HG02623 (cell line): ENCODE measurements around the gene FADS2.
"Not testable (repeated sequence)": the region's sequence is repeated elsewhere in the genome, so short reads cannot be mapped to it uniquely, and the experiment has no call there.

ENCODE experiments used
- ATAC-seq: cut with Tn5 transposase; IDR thresholded peaks from one replicate; pipeline ENCODE4 v1.9.1; 2021; ENCODE audit warnings: moderate library complexity; ENCODE audit not compliant: unreplicated experiment

The FADS2 gene

DNA sequence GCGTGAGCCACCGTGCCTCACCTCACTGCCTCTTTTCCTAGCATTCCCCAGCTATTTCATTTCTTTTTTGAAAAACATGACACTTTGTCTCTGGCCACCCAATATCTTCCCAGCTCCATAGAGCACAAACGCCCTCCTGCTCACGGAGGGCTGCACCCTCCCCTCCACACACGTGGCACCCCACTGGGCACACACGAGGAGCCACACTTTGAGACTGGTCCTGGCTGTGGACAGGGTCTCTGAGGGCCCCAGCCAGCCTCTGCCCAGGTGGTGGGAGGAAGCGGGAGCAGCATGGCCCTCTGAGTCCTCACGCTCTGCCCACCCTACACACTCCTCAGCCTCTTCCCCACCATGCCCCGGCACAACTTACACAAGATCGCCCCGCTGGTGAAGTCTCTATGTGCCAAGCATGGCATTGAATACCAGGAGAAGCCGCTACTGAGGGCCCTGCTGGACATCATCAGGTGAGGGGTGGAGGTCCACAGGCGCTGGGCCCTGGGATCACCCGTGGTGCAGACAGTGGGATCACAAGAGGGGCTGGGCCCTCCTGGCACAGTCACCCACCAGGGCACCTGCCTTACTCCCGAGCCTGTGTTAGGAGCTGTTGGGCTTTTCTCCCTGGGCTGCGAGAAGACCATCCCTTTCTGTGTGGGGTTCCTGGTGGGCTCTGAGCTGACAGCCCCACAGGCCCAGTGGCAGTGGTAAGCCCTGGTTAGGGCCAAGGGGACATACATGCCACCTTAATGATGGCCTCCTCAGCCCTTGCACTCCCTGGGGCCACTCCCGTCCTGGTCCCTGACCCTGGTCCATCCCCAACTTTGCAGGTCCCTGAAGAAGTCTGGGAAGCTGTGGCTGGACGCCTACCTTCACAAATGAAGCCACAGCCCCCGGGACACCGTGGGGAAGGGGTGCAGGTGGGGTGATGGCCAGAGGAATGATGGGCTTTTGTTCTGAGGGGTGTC is 37.0 kb downstream of the FADS2 start:
- ATAC-seq, result no peak

DNA sequence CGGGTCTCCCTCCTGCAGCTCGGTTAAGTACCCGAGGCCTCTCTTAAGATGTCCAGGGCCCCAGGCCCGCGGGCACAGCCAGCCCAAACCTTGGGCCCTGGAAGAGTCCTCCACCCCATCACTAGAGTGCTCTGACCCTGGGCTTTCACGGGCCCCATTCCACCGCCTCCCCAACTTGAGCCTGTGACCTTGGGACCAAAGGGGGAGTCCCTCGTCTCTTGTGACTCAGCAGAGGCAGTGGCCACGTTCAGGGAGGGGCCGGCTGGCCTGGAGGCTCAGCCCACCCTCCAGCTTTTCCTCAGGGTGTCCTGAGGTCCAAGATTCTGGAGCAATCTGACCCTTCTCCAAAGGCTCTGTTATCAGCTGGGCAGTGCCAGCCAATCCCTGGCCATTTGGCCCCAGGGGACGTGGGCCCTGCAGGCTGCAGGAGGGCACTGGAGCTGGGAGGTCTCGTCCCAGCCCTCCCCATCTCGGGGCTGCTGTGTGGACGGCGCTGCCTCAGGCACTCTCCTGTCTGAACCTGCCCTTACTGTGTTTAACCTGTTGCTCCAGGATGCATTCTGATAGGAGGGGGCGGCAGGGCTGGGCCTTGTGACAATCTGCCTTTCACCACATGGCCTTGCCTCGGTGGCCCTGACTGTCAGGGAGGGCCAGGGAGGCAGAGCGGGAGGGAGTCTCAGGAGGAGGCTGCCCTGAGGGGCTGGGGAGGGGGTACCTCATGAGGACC is 38.3 kb downstream of the FADS2 start:
- no peak for ATAC-seq

DNA sequence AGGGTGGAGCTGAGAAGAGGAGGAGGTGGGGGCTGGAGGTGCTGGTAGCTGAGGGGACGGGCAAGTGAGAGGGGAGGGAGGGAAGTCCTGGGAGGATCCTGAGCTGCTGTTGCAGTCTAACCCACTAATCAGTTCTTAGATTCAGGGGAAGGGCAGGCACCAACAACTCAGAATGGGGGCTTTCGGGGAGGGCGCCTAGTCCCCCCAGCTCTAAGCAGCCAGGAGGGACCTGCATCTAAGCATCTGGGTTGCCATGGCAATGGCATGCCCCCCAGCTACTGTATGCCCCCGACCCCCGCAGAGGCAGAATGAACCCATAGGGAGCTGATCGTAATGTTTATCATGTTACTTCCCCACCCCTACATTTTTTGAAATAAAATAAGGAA is 38.9 kb downstream of the FADS2 start:
- ATAC-seq, result no peak

DNA sequence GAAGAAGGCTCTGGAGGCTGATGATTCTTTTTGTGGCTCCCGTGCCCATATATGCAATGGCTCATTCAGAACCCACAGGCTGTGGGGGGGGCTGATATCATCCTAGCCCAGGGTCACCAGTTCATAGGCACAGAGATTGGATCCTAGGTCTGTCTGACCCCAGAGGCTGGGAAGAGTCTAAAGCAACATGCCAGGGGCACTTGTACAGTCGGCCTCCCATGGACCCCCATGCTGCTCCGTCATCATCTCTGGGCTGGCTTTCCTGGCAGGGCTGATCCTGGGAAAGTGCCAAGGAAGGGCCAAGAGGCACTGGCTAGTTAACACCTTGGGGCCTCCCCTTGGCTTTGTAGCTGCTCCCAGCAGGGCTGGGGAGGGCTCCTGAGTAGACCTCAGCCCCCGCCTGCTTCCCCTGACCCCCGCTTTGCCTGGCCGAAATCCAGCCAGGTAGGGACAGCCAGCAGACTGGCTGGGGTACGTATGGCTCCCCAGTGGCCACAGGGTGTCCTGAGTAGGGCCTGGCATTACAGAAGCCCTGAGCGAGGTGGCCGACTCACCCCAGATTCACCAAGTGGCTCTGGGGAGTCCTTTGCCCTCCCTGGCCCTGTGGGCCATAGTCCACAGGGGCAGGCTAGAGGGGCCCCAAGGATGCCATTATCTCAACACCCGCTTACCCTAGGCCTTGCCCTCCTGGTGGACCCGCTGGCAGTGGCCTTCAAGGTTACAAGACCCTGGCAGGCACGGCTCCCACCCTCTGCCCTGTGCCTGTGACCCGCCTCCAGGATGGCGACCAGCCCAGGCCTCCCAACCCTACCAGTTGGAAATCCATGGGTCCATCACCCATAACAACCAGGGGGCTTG is 40.7 kb downstream of the FADS2 start:
- ATAC-seq, result no peak

DNA sequence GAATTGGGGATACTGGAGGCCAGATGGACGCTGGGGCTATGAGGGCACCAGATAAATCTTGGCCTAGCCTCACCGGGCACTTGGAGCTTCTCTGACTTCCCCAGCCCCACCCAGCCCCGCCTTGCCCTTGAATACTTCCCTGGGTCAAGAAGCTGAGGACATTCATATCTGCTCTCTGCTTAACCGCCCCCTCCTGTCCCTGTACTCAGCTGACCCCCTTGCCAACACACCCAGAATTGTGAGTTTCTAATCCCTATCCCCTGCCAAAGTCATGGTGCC is 41.3 kb downstream of the FADS2 start:
- ATAC-seq, result no peak

DNA sequence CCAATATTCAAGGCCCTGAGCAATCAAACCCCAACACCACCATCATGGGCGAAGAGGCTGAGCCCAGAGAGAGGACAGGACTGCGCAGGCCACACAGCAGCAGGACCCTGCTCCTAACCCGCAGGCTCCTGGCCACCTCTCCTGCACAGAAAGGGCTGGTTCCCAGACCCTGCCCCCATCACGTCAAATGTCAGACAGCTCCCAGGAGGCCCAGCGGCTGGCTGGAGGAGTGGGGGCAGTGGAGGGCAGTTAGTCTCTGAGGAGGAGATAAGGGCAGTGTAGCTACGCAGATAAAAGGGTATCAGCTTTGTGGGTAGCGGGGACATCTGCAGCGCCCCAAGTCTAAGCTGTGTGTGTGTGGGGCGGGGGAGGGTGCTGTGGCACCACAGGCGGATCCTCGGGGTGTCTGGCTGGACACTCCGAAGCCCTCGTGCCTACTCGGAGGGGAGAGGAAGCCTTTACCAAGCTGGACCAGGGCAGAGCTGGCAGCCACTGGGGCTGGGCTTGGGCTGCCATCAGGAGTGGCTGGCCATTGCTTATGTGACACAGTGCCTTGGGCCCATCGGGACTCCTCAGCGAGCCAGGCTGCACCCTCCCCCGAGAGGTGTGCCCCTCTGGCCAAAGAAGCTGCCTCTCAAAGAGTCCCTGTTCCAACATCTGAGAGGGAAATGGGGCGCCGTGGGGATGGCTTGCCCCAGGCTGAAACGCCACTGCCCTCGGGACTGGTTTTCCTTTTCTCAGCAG is 41.8 kb downstream of the FADS2 start:
- no peak for ATAC-seq

DNA sequence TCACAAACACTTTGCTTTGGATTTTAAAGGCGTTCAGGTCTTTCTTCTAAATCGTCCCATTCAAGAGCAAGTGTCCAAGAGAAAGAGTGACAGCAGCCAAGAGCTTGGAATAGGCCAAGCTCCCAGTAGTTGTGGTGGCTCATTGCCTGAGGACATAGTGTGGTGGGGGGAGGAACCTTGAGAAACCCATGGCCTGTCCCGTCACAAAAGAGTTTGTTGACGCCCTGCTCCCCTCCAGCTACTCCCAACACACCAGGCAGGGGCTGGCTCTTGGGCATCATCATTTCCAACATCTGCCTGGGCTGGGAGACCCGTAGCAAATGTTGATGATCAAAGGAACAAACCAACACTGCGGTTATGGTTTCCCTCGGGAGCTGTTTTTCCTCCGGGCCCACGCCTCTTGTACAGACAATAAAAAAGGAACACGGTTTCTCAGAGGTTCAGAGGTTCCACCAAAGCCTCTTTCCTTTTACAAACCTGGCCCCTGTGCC is 42.5 kb downstream of the FADS2 start:
- ATAC-seq, result no peak

DNA sequence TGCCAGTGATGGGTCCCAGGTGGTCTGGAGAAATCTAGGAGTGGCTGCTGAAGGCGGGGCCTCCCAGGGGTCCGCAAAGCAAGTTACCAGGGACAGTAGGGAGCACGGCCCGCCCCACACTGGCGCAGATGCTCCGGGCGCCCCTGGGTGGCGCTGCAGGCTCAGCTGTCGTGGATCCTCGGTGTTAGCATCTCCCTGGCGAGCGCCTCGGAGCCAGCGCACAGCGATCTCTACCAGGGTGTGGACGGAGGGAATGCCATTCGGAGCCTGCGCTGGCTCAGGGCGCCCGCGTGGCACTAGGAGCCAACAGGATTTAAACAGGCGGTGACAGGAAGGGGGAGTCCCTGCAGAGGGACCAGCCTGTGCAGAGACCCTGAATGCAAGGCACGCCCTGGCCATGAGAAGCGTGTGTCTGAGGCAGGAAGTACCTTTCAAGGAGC is 43.1 kb downstream of the FADS2 start:
- ATAC-seq, result no peak

DNA sequence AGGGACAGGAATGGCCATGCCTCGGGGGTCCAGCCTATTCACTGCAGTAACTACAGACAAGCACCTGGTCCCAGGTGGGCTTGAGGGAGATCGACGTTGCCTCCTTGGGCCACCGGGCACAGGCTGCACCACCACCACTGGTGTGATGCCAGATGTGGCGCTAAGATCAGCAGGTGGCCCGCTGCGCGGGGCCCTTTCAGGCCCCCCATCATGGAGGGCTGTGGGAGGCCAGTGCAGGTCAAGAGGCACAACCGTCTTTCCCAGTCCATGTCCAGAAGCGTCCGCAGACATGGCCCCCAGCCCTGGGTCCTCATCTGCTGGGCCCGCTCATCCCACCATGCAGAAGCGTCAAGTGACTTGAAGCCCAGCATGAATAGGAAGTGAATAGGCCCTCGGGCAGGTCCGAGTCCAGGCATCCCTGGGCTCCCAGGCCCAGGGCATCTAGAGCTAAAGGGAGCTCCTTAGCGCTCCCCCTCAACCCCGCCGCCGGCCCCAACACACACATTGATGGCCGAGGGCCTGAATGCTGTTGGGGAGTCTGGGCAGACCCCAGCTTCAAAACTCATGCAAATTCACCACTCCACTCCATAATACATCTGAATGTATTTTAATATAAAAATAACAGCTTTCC is 45.0 kb downstream of the FADS2 start:
- no peak for ATAC-seq

DNA sequence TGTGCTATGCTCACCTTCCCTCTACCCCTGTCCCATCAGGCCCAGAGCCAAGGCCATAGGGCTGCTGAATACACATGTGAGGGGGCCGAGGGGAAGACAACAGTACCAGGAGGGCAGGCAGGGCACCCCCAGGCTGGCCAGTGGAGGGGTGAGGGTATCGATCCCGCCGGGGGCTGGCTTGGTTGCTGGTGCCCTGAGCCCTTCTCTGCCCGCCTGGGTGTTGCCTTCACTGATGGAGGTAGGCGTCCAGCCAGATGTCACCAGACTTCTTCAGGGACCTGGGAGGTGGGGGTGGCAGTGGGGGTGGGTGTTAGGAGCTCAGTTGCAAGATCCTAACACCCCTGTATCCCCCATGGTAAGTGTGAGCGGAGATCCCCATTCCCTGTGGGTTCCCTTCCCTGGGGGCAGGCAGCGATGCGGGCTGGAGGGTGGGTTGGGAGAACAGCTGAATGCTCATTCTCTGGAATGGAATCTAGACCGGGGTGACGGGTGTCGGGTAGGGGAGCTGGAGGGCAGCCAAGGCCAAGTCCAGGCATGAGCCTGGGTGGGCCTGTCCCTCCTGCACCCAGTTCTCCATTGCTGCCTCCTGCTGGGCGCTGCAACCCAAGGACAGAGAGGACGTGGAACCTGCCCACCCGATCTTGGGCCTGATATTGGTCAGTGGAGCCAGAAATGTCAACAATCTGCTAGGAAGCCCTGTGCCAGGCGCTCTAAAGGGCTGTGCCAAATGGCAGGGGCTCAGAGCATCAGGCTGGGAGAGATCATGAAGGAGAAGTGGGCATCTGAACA is 45.7 kb downstream of the FADS2 start:
- ATAC-seq, result no peak

DNA sequence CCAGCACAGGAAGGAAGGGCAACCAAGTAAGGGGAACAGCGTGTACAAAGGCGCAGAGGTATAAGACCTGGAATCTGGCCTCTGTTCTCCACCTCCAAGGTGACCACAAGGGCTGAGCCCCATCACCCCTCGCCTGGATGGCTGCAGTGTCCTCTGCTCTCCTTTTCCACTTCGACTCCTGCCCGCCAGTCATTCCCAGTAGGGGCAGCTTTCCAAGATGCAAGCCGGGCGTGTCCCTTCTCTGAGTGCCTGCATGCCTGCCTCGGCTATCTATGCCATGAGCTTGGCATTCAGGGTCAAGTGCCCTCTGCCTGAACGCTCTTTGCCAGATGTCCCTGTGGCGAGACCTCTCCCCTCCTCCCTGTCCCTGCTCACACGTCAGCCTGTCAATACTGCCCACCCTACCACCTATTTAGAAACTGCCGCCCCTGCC is 46.3 kb downstream of the FADS2 start:
- no peak for ATAC-seq

DNA sequence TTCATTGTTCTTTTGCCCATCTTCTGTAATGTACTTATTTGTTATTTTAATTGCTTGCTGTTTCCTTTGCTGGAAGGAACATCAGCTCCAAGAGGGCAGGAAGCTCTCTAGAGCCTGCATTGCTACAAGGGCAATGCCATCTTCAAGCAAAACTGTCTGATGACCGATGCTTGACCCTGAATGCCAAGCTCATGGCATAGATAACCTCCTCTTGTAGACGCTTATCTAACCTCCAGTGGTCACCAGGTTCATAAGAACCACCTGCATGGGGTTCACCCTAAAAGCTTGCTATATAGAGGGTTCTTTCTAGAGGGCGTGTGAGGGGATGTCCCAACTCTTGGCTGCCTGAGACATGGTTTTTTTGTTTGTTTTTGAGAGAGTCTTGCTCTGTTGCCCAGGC is 46.8 kb downstream of the FADS2 start:
- ATAC-seq, result no peak

DNA sequence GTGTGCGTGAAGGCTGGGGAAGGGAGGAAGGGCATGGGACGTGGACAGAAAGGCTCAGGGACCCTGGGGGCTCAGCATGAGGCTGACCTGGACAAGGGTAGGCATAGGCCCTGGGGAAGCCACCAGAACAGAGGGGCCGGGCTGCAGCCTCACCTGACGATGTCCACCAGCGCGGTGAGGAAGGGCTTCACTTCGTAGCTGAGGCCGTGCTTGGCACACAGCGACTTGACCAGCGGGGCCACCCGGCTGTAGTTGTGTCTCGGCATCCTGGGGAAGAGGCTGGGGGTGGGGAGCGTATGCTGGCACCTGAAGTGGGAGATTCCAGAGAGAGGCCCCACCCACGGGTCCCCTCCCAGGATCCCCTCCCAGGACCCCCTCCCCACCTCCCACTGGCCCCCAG is 47.6 kb downstream of the FADS2 start:
- ATAC-seq, result no peak

DNA sequence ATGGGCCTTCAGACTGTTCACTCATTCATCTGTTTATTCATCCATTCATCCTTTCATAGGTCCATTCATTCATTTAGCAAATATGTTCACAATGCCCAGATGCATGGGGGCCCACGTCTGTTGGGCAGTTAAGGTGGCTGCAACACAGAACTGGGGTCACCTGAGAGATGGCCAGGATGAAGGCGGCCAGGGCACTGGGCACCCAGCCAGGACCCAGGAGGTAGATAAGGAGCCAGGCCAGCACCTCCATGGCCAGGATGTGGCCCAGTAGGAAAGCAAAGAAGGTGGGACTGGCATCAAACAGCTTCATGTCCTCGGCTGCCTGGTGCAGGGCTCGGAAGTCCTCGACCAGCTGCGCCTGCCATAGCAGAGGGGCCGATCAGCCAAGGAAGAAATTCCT is 51.1 kb downstream of the FADS2 start:
- ATAC-seq, result no peak

DNA sequence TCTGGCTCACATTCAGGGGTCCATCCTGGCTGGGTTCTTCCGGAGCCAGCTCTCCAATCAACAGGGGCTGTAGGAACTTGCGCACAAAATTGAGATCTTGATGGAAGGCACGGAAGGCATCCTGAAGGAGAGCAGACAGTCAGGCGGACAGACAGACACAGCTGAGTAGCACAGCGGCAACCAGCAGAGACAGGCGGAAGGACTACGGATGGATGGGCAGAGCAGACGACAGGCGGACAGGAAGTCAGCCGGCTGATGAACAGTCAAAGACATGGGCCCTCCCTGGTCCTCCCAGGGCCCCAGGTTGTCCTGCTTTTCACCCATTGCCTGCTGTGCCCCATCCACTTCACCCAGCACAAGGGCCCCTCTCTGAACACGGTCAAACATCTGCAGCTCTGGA is 51.9 kb downstream of the FADS2 start:
- no peak for ATAC-seq

DNA sequence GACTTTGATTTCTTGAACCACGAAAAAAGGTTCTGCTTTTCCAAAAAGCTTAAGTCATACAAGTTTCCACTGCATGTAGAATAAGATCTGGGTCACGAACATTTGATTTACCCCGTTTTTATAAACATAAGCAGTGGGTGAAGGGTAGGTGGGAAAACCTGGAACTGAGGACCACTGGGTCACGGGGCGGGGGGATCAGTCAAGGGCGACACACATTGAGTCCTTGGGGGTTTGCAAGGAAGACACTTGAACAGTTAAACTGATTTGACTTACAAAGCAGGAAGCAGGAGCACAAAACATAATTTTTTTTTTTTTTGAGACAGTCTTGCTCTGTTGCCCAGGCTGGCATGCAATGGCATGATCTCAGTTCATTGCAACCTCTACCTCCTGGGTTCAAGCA is 52.4 kb downstream of the FADS2 start:
- ATAC-seq, result no peak

DNA sequence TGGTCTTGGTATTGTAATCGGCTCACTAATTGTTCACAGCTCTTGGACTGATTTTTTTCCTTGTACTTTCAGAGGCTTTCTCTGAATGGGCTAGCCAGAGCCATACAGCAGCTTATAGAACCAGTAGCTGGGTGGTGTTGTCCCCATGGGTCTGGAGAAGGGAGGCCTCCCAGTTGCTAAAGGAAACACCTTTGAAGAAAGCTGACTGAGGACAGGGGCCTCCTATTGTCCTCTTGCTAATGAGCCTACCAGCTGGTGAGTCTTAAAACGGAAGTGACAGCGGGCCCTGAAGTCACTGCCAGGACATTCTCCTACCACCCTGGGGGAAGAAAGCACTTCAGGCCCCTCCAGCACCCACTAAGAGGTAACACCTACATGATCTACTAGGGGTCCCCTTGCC is 53.3 kb downstream of the FADS2 start:
- ATAC-seq, result no peak

DNA sequence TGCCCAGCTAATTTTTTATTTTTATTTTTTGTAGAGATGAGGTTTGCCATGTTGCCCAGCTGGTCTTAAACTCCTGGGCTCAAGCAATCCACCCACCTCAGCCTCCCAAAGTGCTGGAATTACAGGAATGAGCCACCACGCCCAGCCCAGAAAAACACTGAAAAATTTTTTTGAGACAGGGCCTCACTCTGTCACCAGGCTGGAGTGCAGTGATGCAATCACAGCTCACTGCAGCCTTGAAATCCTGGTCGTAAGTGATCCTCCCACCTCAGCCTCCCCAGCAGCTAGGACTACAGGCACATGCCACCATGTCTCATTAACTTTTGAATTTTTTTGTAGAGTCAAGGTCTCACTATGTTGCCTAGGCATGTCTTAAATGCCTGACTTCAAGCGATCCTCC is 54.2 kb downstream of the FADS2 start:
- not testable (repeated sequence) for ATAC-seq

DNA sequence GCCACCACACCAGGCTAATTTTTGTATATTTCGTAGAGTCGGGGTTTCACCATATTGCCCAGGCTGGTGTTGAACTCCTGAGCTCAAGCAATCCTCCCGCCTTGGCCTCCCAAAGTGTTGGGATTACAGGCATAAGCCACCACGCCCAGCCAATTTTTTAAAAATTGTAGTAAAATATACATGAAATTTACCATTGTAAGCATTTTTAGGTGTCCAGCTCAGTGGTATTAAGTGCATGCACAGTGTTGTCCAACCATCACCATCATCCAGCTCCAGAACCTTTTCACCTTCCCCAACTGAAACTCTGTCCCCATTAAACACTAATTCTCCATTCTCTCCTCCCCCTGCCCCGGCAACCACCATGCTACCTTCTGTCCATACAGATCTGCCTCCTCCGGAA is 54.8 kb downstream of the FADS2 start:
- ATAC-seq, result no peak
